Measurements from ENCODE around the gene MAT2A. TPM values are rescaled to one million over a fixed set of nuclear protein-coding genes. Genes with fewer than 3 reads are reported as not detected.

MAT2A gene
- total RNA-seq, 1 experiment from 2014 or later, result 444 TPM

- TF ChIP-seq SP1 (IDR thresholded peaks at IDR 0.05; ENCODE audit: low read depth), result no peak
Observed at GRCh38 chr2:85505551-85506238, 33.3 kb upstream of the MAT2A start (continued).

GRCh38 chr2:85506768-85507181 is 32.2 kb upstream of the MAT2A start:
- Histone ChIP-seq H3K36me3 (ENCODE audit: control insufficient read depth in 1 of 2, insufficient read depth in 2 of 2, low read length in 2 of 2) (no peaks in the 10 kb centered on the region), H3K4me2 (ENCODE audit: low read length) (no peak overlapping the region), H2AFZ (ENCODE audit: low read depth, low read length, poor library complexity, severe bottlenecking) (no peak overlapping the region), H3K9me3 (ENCODE audit: control insufficient read depth in 1 of 2, insufficient read depth in 1 of 2, low read depth in 1 of 2, low read length in 2 of 2) (no peaks in the 10 kb centered on the region), H3K27ac (ENCODE audit: low read depth, low read length) (no peak overlapping the region), H3K4me1 (ENCODE audit: control insufficient read depth in 1 of 2, insufficient read depth in 2 of 2, low read length in 2 of 2) (peaks cover 34 to 64% of the 10 kb centered on the region in 2 experiments), H3K9ac (ENCODE audit: low read length) (no peak overlapping the region), H3K9me2 (ENCODE audit: insufficient read depth) (no peaks in the 10 kb centered on the region), H4K20me1 (ENCODE audit: insufficient read depth) (no peaks in the 10 kb centered on the region), H3K79me2 (ENCODE audit: insufficient read depth, low read length) (no peaks in the 10 kb centered on the region), H3K4me3 (replicated peaks in 1 of 2; ENCODE audit: low read depth in 1 of 2, low read length in 2 of 2) (no peak overlapping the region), H3K27me3 (ENCODE audit: insufficient read depth, low read length) (no peaks in the 10 kb centered on the region)
- RAD21 ChIA-PET (ENCODE audit: low non-redundant PET in 1 of 2, low total read pairs in 2 of 2, uncharacterized antibody in 2 of 2, unreplicated experiment in 2 of 2), result no interaction called here
- BruUV-seq (replicated peaks), result no TSS peak
- DNase-seq (ENCODE audit: low read depth, low spot score) (no peak), ATAC-seq (no peak)
- CTCF ChIA-PET, result no interaction called here
- POLR2A ChIA-PET, result interaction anchor here (0.9 to 1.7 kb wide), 3 partner anchors 9 to 32 kb away, joined by 3 to 11 read pairs (median 4); partner anchors contain the start of gene MAT2A
- TF ChIP-seq ZNF274 (IDR thresholded peaks at IDR 0.05; ENCODE audit: low read depth, low read length), result no peak
- no peak for TF ChIP-seq ATF3 (IDR thresholded peaks at IDR 0.05)
- intact Hi-C loops (cut with micrococcal nuclease), result no loop called here

GRCh38 chr2:85511008-85511811 is 27.8 kb upstream of the MAT2A start:
- Histone ChIP-seq H4K20me1 (ENCODE audit: insufficient read depth) (no peaks in the 10 kb centered on the region), H3K79me2 (ENCODE audit: insufficient read depth, low read length) (no peaks in the 10 kb centered on the region), H3K9me3 (ENCODE audit: control insufficient read depth in 1 of 2, insufficient read depth in 1 of 2, low read depth in 1 of 2, low read length in 2 of 2) (no peaks in the 10 kb centered on the region), H3K9me2 (ENCODE audit: insufficient read depth) (no peaks in the 10 kb centered on the region), H3K36me3 (ENCODE audit: control insufficient read depth in 1 of 2, insufficient read depth in 2 of 2, low read length in 2 of 2) (no peaks in the 10 kb centered on the region), H3K27ac (ENCODE audit: low read depth, low read length) (no peak overlapping the region), H3K27me3 (ENCODE audit: insufficient read depth, low read length) (no peaks in the 10 kb centered on the region), H3K4me2 (ENCODE audit: low read length) (no peak overlapping the region), H3K4me3 (replicated peaks in 1 of 2; ENCODE audit: low read depth in 1 of 2, low read length in 2 of 2) (no peak overlapping the region), H3K9ac (ENCODE audit: low read length) (no peak overlapping the region), H2AFZ (ENCODE audit: low read depth, low read length, poor library complexity, severe bottlenecking) (peak overlapping the region; percentile 4), H3K4me1 (ENCODE audit: control insufficient read depth in 1 of 2, insufficient read depth in 2 of 2, low read length in 2 of 2) (peaks cover 7 to 38% of the 10 kb centered on the region in 2 experiments; a peak in 3 of 4 replicates)
- intact Hi-C loops (cut with micrococcal nuclease), result no loop called here
- ChIA-PET CTCF (no interaction called here), RAD21 (ENCODE audit: low non-redundant PET in 1 of 2, low total read pairs in 2 of 2, uncharacterized antibody in 2 of 2, unreplicated experiment in 2 of 2) (no interaction called here), POLR2A (interaction anchor here (0.8 to 2.0 kb wide), 3 partner anchors 26 to 35 kb away, joined by 3 to 7 read pairs (median 6); partner anchors contain the start of gene MAT2A)
- ATAC-seq (no peak), DNase-seq (ENCODE audit: low read depth, low spot score) (no peak)
- BruUV-seq (replicated peaks), result no TSS peak
- TF ChIP-seq SRF (IDR thresholded peaks at IDR 0.05; ENCODE audit: low read depth), result no peak
- no peak for TF ChIP-seq EZH2 (IDR thresholded peaks at IDR 0.05)
- TF ChIP-seq CBX3 (IDR thresholded peaks at IDR 0.05; ENCODE audit: low read depth), result no peak
- TF ChIP-seq CTCF (IDR thresholded peaks at IDR 0.05 in 2 of 3, conservative IDR thresholded peaks at IDR 0.05 in 1 of 3; ENCODE audit: borderline replicate concordance in 1 of 3, insufficient read depth in 1 of 3, low read depth in 2 of 3, low read length in 2 of 3), result no peak
- no peak for TF ChIP-seq EZH2phosphoT487 (IDR thresholded peaks at IDR 0.05; ENCODE audit: borderline replicate concordance)
- TF ChIP-seq ELF1 (IDR thresholded peaks at IDR 0.05; ENCODE audit: borderline replicate concordance, low read depth), result no peak
- no peak for TF ChIP-seq YY1 (IDR thresholded peaks at IDR 0.05; ENCODE audit: extremely low read depth, insufficient replicate concordance, low read depth, low read length)
- TF ChIP-seq POLR2AphosphoS5 (IDR thresholded peaks at IDR 0.05; ENCODE audit: low read depth, low read length), result no peak

All from HCT116 (cell line).